Measurements from ENCODE around the gene ABHD18. TPM values are rescaled to one million over a fixed set of nuclear protein-coding genes. Genes with fewer than 3 reads are reported as not detected.

The ABHD18 gene
- total RNA-seq, 1 experiment from 2014 or later: 16.3 TPM

- no peak overlapping the region for H2BK20ac ChIP-seq (ENCODE audit: low read depth, low read length, poor library complexity, severe bottlenecking)
- no peak overlapping the region for H2BK5ac ChIP-seq (ENCODE audit: insufficient read length, low read length)
- H3K9me3 ChIP-seq (ENCODE audit: control insufficient read depth, low read depth, low read length): no peaks in the 10 kb centered on the region
- no peak overlapping the region for H2AK5ac ChIP-seq (ENCODE audit: insufficient read length, low read length)
- H3K18ac ChIP-seq (ENCODE audit: insufficient read length, low read depth, low read length): no peak overlapping the region
- TF ChIP-seq, protein P1, sequence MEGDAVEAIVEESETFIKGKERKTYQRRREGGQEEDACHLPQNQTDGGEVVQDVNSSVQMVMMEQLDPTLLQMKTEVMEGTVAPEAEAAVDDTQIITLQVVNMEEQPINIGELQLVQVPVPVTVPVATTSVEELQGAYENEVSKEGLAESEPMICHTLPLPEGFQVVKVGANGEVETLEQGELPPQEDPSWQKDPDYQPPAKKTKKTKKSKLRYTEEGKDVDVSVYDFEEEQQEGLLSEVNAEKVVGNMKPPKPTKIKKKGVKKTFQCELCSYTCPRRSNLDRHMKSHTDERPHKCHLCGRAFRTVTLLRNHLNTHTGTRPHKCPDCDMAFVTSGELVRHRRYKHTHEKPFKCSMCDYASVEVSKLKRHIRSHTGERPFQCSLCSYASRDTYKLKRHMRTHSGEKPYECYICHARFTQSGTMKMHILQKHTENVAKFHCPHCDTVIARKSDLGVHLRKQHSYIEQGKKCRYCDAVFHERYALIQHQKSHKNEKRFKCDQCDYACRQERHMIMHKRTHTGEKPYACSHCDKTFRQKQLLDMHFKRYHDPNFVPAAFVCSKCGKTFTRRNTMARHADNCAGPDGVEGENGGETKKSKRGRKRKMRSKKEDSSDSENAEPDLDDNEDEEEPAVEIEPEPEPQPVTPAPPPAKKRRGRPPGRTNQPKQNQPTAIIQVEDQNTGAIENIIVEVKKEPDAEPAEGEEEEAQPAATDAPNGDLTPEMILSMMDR (conservative IDR thresholded peaks at IDR 0.05): no peak
- no peak overlapping the region for H3K23ac ChIP-seq (ENCODE audit: insufficient read length, low read depth, low read length)
- no peak overlapping the region for H3K4ac ChIP-seq (ENCODE audit: low read depth, low read length)
- no peak overlapping the region for H3K4me3 Mint-ChIP-seq
- H3K79me1 ChIP-seq (ENCODE audit: insufficient read depth, low read depth, low read length, poor library complexity, severe bottlenecking): no peaks in the 10 kb centered on the region
- H3K56ac ChIP-seq (ENCODE audit: insufficient read length, low read depth, low read length): no peak overlapping the region
- H3K4me1 Mint-ChIP-seq: no peaks in the 10 kb centered on the region
- H4K5ac ChIP-seq (ENCODE audit: insufficient read length, low read depth, low read length): no peak overlapping the region
- H3K9ac ChIP-seq (ENCODE audit: extremely low read depth, insufficient read length, low read length): no peak overlapping the region
- H3K36me3 Mint-ChIP-seq (ENCODE audit: insufficient read depth in 1 of 3, low read depth in 3 of 3): peaks cover 6 to 27% (median 18%) of the 10 kb centered on the region in 3 experiments; a peak in 6 of 7 replicates
- H3K27ac Mint-ChIP-seq: no peak overlapping the region
- H2AFZ ChIP-seq (ENCODE audit: low read length): no peak overlapping the region
- no peak overlapping the region for H2BK120ac ChIP-seq (ENCODE audit: low read depth, low read length, poor library complexity, severe bottlenecking)
- H3K79me2 ChIP-seq (ENCODE audit: insufficient read depth, low read length): no peaks in the 10 kb centered on the region
- H4K91ac ChIP-seq (ENCODE audit: insufficient read length, low read depth, low read length): no peak overlapping the region
- no peaks in the 10 kb centered on the region for H3K27me3 Mint-ChIP-seq (ENCODE audit: low read depth)
- H3K14ac ChIP-seq (ENCODE audit: insufficient read depth, low read length): no peak overlapping the region
- no peak overlapping the region for H3K4me2 ChIP-seq (ENCODE audit: insufficient read depth, insufficient read length, low read length)
- no peak for DNase-seq
- no peak overlapping the region for H2BK15ac ChIP-seq (ENCODE audit: low read depth, low read length)
- no peaks in the 10 kb centered on the region for H3K4me1 ChIP-seq (ENCODE audit: insufficient read depth, low read length)
- H2BK12ac ChIP-seq (ENCODE audit: insufficient read length, low read depth, low read length): no peak overlapping the region
- H3K27me3 ChIP-seq (ENCODE audit: insufficient read depth, low read length): no peaks in the 10 kb centered on the region; the same call in 1 of the 2 replicates
- H3K23me2 ChIP-seq (ENCODE audit: insufficient read length, low read depth, low read length, poor library complexity, severe bottlenecking): no peaks in the 10 kb centered on the region
- no peak overlapping the region for H3K27ac ChIP-seq (ENCODE audit: insufficient read length, low read depth, low read length)
- no peak overlapping the region for H4K8ac ChIP-seq (replicated peaks; ENCODE audit: insufficient read length, low read depth, low read length)
- no CpG with 5 or more reads among the region's 3 CpGs for WGBS (ENCODE audit: extremely low coverage, insufficient read length, low lambda C conversion rate)
- H3T11ph ChIP-seq (ENCODE audit: low read length): no peak overlapping the region
- H3K9me3 Mint-ChIP-seq: no peaks in the 10 kb centered on the region
- no peaks in the 10 kb centered on the region for H4K20me1 ChIP-seq (ENCODE audit: control insufficient read depth, insufficient read depth, insufficient read length)
Observed at GRCh38 chr4:128009428-128009827, 44.2 kb downstream of the ABHD18 start.
